ENCODE measurements around the gene OGFOD3. TPM values are rescaled to one million over a fixed set of nuclear protein-coding genes. Genes with fewer than 3 reads are reported as not detected.

The OGFOD3 gene
- total and polyA plus RNA-seq, 2 experiments from 2014 or later = 9.6 to 24.6 TPM

DNA sequence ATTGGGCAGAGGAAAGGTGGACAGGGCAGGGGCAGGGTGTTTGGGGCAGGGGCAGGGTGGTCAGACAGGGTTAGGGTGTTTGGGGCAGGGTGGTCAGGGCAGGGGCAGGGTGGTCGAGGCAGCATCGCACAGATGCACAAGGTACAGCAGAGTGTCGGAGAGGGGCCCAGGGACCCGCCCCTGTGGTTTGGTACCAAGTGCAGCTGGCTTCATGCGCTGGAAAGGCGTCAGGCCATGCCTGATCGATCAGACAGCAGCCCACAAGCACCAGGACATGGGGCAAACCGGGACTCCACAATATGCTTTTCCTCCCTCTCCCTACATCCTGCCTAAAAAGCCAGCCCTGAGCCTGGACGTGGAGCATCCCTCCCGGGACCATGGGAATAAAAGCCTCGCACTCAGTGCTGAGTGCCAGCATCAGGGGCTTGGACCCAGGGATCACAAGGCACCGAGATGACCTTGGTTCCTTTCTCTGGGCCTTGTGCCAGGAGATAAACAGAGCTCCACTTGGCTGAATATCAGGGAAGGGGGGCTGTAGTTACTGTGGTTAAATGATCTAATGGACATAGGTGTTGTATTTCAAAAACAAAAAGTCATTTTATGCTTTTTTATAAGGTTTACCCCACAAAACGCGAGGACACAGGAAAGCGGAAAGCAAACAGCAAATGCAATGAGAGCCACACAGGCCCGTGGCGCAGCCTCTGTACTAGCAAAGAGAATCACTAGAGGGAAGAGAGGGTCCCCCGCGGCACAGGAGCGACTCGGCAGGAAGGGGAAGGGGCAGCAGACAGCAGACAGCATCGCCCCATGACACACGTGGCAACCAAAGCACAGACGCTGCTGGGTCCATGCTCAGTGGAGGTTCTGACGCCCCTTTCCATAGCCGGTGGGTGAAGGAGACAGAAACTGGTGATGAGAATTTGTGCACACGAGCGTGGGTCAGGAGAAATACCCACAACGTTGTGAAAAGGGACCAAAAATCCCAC, 5.6 kb downstream of the OGFOD3 start:
- no peak for DNase-seq (ENCODE audit: low spot score)
- Histone ChIP-seq H3K27ac (ENCODE audit: low read depth) (no peak overlapping the region), H3K4me2 (no peak overlapping the region), H4K20me1 (replicated peaks; ENCODE audit: insufficient read depth) (peaks cover 8% of the 10 kb centered on the region), H3K9me2 (ENCODE audit: insufficient read depth) (no peaks in the 10 kb centered on the region), H3K4me3 (no peak overlapping the region), H3K4me1 (ENCODE audit: insufficient read depth) (peaks cover 13% of the 10 kb centered on the region), H3K36me3 (ENCODE audit: insufficient read depth) (no peaks in the 10 kb centered on the region), H3F3A (replicated peaks; ENCODE audit: low read depth) (no peaks in the 10 kb centered on the region; the same call in 1 of the 2 replicates), H2AFZ (no peak overlapping the region), H3K27me3 (ENCODE audit: insufficient read depth) (no peaks in the 10 kb centered on the region), H3K79me2 (replicated peaks; ENCODE audit: insufficient read depth) (no peaks in the 10 kb centered on the region)
- Mint-ChIP-seq H3K9me3 (no peaks in the 10 kb centered on the region; the same call in 2 of the 3 replicates), H3K27ac (no peak overlapping the region), H3K27me3 (ENCODE audit: insufficient read depth, low read depth, poor library complexity) (peaks cover 7% of the 10 kb centered on the region), H3K4me3 (no peak overlapping the region), H3K36me3 (ENCODE audit: low read depth) (no peaks in the 10 kb centered on the region), H3K4me1 (peaks cover 13% of the 10 kb centered on the region)
- no peak for ATAC-seq
- TF ChIP-seq CREB1 (CRISPR knock-in tag; IDR thresholded peaks at IDR 0.05; ENCODE audit: low read depth) = no peak
- TF ChIP-seq POLR2AphosphoS5 (IDR thresholded peaks at IDR 0.05; ENCODE audit: low read depth) = no peak
- TF ChIP-seq ZNF114 (CRISPR knock-in tag; IDR thresholded peaks at IDR 0.05) = no peak
- TF ChIP-seq NANOG (IDR thresholded peaks at IDR 0.05; ENCODE audit: borderline replicate concordance) = no peak
- no peak for TF ChIP-seq JUNB (IDR thresholded peaks at IDR 0.05; ENCODE audit: unreplicated experiment)
- TF ChIP-seq, protein P1, sequence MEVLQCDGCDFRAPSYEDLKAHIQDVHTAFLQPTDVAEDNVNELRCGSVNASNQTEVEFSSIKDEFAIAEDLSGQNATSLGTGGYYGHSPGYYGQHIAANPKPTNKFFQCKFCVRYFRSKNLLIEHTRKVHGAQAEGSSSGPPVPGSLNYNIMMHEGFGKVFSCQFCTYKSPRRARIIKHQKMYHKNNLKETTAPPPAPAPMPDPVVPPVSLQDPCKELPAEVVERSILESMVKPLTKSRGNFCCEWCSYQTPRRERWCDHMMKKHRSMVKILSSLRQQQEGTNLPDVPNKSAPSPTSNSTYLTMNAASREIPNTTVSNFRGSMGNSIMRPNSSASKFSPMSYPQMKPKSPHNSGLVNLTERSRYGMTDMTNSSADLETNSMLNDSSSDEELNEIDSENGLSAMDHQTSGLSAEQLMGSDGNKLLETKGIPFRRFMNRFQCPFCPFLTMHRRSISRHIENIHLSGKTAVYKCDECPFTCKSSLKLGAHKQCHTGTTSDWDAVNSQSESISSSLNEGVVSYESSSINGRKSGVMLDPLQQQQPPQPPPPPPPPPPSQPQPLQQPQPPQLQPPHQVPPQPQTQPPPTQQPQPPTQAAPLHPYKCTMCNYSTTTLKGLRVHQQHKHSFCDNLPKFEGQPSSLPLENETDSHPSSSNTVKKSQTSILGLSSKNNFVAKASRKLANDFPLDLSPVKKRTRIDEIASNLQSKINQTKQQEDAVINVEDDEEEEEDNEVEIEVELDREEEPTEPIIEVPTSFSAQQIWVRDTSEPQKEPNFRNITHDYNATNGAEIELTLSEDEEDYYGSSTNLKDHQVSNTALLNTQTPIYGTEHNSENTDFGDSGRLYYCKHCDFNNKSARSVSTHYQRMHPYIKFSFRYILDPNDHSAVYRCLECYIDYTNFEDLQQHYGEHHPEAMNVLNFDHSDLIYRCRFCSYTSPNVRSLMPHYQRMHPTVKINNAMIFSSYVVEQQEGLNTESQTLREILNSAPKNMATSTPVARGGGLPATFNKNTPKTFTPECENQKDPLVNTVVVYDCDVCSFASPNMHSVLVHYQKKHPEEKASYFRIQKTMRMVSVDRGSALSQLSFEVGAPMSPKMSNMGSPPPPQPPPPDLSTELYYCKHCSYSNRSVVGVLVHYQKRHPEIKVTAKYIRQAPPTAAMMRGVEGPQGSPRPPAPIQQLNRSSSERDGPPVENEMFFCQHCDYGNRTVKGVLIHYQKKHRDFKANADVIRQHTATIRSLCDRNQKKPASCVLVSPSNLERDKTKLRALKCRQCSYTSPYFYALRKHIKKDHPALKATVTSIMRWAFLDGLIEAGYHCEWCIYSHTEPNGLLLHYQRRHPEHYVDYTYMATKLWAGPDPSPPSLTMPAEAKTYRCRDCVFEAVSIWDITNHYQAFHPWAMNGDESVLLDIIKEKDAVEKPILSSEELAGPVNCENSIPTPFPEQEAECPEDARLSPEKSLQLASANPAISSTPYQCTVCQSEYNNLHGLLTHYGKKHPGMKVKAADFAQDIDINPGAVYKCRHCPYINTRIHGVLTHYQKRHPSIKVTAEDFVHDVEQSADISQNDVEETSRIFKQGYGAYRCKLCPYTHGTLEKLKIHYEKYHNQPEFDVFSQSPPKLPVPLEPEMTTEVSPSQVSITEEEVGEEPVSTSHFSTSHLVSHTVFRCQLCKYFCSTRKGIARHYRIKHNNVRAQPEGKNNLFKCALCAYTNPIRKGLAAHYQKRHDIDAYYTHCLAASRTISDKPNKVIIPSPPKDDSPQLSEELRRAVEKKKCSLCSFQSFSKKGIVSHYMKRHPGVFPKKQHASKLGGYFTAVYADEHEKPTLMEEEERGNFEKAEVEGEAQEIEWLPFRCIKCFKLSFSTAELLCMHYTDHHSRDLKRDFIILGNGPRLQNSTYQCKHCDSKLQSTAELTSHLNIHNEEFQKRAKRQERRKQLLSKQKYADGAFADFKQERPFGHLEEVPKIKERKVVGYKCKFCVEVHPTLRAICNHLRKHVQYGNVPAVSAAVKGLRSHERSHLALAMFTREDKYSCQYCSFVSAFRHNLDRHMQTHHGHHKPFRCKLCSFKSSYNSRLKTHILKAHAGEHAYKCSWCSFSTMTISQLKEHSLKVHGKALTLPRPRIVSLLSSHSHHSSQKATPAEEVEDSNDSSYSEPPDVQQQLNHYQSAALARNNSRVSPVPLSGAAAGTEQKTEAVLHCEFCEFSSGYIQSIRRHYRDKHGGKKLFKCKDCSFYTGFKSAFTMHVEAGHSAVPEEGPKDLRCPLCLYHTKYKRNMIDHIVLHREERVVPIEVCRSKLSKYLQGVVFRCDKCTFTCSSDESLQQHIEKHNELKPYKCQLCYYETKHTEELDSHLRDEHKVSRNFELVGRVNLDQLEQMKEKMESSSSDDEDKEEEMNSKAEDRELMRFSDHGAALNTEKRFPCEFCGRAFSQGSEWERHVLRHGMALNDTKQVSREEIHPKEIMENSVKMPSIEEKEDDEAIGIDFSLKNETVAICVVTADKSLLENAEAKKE (CRISPR knock-in tag; IDR thresholded peaks at IDR 0.05) = no peak
- no peak for TF ChIP-seq EZH2 (IDR thresholded peaks at IDR 0.05; ENCODE audit: low read depth, unreplicated experiment)
- no peak for TF ChIP-seq REST (IDR thresholded peaks at IDR 0.05; ENCODE audit: unreplicated experiment)
- no peak for TF ChIP-seq ETS1 (IDR thresholded peaks at IDR 0.05)
- TF ChIP-seq, protein P2, sequence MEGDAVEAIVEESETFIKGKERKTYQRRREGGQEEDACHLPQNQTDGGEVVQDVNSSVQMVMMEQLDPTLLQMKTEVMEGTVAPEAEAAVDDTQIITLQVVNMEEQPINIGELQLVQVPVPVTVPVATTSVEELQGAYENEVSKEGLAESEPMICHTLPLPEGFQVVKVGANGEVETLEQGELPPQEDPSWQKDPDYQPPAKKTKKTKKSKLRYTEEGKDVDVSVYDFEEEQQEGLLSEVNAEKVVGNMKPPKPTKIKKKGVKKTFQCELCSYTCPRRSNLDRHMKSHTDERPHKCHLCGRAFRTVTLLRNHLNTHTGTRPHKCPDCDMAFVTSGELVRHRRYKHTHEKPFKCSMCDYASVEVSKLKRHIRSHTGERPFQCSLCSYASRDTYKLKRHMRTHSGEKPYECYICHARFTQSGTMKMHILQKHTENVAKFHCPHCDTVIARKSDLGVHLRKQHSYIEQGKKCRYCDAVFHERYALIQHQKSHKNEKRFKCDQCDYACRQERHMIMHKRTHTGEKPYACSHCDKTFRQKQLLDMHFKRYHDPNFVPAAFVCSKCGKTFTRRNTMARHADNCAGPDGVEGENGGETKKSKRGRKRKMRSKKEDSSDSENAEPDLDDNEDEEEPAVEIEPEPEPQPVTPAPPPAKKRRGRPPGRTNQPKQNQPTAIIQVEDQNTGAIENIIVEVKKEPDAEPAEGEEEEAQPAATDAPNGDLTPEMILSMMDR (conservative IDR thresholded peaks at IDR 0.05; ENCODE audit: low read depth in 2 of 2) = no peak
- no peak for TF ChIP-seq ZNF331 (CRISPR knock-in tag; IDR thresholded peaks at IDR 0.05; ENCODE audit: low read depth)
- no peak for TF ChIP-seq EZH2phosphoT487 (IDR thresholded peaks at IDR 0.05; ENCODE audit: unreplicated experiment)
- TF ChIP-seq STAT1 (IDR thresholded peaks at IDR 0.05; ENCODE audit: unreplicated experiment) = no peak
